ENCODE data around the gene AP5B1.

Gene AP5B1

GRCh38 chr11:65789230-65790103, 8.7 kb upstream of the AP5B1 start:
- H3K4me3 ChIP-seq (replicated peaks in 1 of 2; ENCODE audit: low read depth in 2 of 2, low read length in 2 of 2) = no peak overlapping the region
- no peak for TF ChIP-seq CTCF (IDR thresholded peaks at IDR 0.05; ENCODE audit: low read depth, low read length)
- no peak for DNase-seq (ENCODE audit: low read depth in 2 of 2)

GRCh38 chr11:65788821-65789220, 8.0 kb upstream of the AP5B1 start:
- DNase-seq (ENCODE audit: low read depth in 2 of 2) = no peak
- no peak overlapping the region for H3K4me3 ChIP-seq (replicated peaks in 1 of 2; ENCODE audit: low read depth in 2 of 2, low read length in 2 of 2)

GRCh38 chr11:65787649-65788622, 7.2 kb upstream of the AP5B1 start:
- H3K4me3 ChIP-seq (replicated peaks in 1 of 2; ENCODE audit: low read depth in 2 of 2, low read length in 2 of 2) = no peak overlapping the region
- no peak for DNase-seq (ENCODE audit: low read depth in 2 of 2)
- no peak for TF ChIP-seq CTCF (IDR thresholded peaks at IDR 0.05; ENCODE audit: low read depth, low read length)

More at GRCh38 chr11:65788821-65789220, 8.0 kb upstream of the AP5B1 start:
- no peak for TF ChIP-seq CTCF (IDR thresholded peaks at IDR 0.05; ENCODE audit: low read depth, low read length)

GRCh38 chr11:65786786-65787636, 6.2 kb upstream of the AP5B1 start, which contains the start of gene OVOL1:
Gene OVOL1 (plus strand): TSS chr11:65787063. CDS start chr11:65787374, 311 bp downstream.
- H3K4me3 ChIP-seq (replicated peaks in 1 of 2; ENCODE audit: low read depth in 2 of 2, low read length in 2 of 2) = no peak within 1 kb of the TSS
- no peak for TF ChIP-seq CTCF (IDR thresholded peaks at IDR 0.05; ENCODE audit: low read depth, low read length)
- DNase-seq (ENCODE audit: low read depth in 2 of 2) = no peak

- H3K4me3 ChIP-seq (replicated peaks in 1 of 2; ENCODE audit: low read depth in 2 of 2, low read length in 2 of 2) = no peak overlapping the region
- no peak for TF ChIP-seq CTCF (IDR thresholded peaks at IDR 0.05; ENCODE audit: low read depth, low read length)
- no peak for DNase-seq (ENCODE audit: low read depth in 2 of 2)
Measured at GRCh38 chr11:65786008-65786785, 5.4 kb upstream of the AP5B1 start.
